ENCODE data around the gene STRN. TPM values are rescaled to one million over a fixed set of nuclear protein-coding genes. Genes with fewer than 3 reads are reported as not detected.

The STRN gene
- total and polyA plus RNA-seq, 12 donors: 2.6 to 36.9 (median 18.1) TPM

- Histone ChIP-seq H3K4me1 (replicated peaks in 1 of 2) (no peaks in the 10 kb centered on the region), H3K4me3 (no peak overlapping the region), H3K36me3 (replicated peaks in 1 of 2) (peaks cover 0 to 3% of the 10 kb centered on the region in 2 donors), H3K9me3 (replicated peaks in 1 of 3) (peaks cover 0 to 7% (median 0%) of the 10 kb centered on the region in 3 donors), H3K27ac (no peak overlapping the region), H3K27me3 (no peaks in the 10 kb centered on the region)
- intact Hi-C loops (cut with DNase I): no loop called here
- TF ChIP-seq CTCF (IDR thresholded peaks at IDR 0.05) (no peak), POLR2A (IDR thresholded peaks at IDR 0.05) (no peak)
- DNase-seq: no peak
Measured at GRCh38 chr2:36843838-36844237, 122.5 kb downstream of the STRN start.

- Histone ChIP-seq H3K9me3 (replicated peaks in 1 of 3) (no peaks in the 10 kb centered on the region), H3K36me3 (replicated peaks in 1 of 2) (no peaks in the 10 kb centered on the region), H3K4me1 (replicated peaks in 1 of 2) (no peaks in the 10 kb centered on the region), H3K4me3 (no peak overlapping the region), H3K27ac (no peak overlapping the region), H3K27me3 (no peaks in the 10 kb centered on the region)
- intact Hi-C loops (cut with DNase I): no loop called here
- WGBS, 4 donors: 76 to 96% (median 91%) methylated on average over 4 of the region's 4 CpGs
- TF ChIP-seq CTCF (IDR thresholded peaks at IDR 0.05): no peak
- no peak for TF ChIP-seq POLR2A (IDR thresholded peaks at IDR 0.05)
- DNase-seq: no peak
Measured at GRCh38 chr2:36839976-36840617, 126.2 kb downstream of the STRN start.

GRCh38 chr2:36834731-36835524 is 131.4 kb downstream of the STRN start:
- WGBS, 4 donors: 45 to 50% (median 50%) methylated on average over 5 of the region's 5 CpGs
- no peak overlapping the region for H3K4me3 ChIP-seq
- TF ChIP-seq POLR2A (IDR thresholded peaks at IDR 0.05) (no peak), CTCF (IDR thresholded peaks at IDR 0.05) (no peak)
- no peak overlapping the region for H3K27ac ChIP-seq
- no peak for DNase-seq
- H3K27me3 ChIP-seq: no peaks in the 10 kb centered on the region
- intact Hi-C loops (cut with DNase I): no loop called here
- no peaks in the 10 kb centered on the region for H3K36me3 ChIP-seq (replicated peaks in 1 of 2)
- H3K9me3 ChIP-seq (replicated peaks in 1 of 3): no peaks in the 10 kb centered on the region
- H3K4me1 ChIP-seq (replicated peaks in 1 of 2): no peaks in the 10 kb centered on the region

GRCh38 chr2:36834203-36834602 is 132.1 kb downstream of the STRN start:
- WGBS, 4 donors: 83 to 92% (median 88%) methylated on average over 2 of the region's 2 CpGs
- H3K36me3 ChIP-seq (replicated peaks in 1 of 2): no peaks in the 10 kb centered on the region
- H3K27ac ChIP-seq: no peak overlapping the region

More at GRCh38 chr2:36834203-36834602, 132.1 kb downstream of the STRN start:
- intact Hi-C loops (cut with DNase I): no loop called here
- TF ChIP-seq POLR2A (IDR thresholded peaks at IDR 0.05) (no peak), CTCF (IDR thresholded peaks at IDR 0.05) (no peak)
- no peaks in the 10 kb centered on the region for H3K27me3 ChIP-seq
- no peaks in the 10 kb centered on the region for H3K4me1 ChIP-seq (replicated peaks in 1 of 2)
- no peak overlapping the region for H3K4me3 ChIP-seq
- no peak for DNase-seq
- no peaks in the 10 kb centered on the region for H3K9me3 ChIP-seq (replicated peaks in 1 of 3)
